KOPT-K1 (cell line): ENCODE measurements around the gene NDP.

Experiments
- H3K27ac ChIP-seq: fragments of 200-600 bp; sonication (generic); 2 replicates; pipeline ENCODE4 v1.5.1; 2016; ENCODE audit warnings: antibody characterized with exemption, mild to moderate bottlenecking, low read depth, low read length; ENCODE audit not compliant: poor library complexity, severe bottlenecking
- H3K36me3 ChIP-seq: fragments of 200-600 bp; sonication (generic); 2 replicates; pipeline ENCODE4 v1.5.1; 2017; ENCODE audit warnings: antibody characterized with exemption, mild to moderate bottlenecking, low read length, moderate library complexity; ENCODE audit not compliant: insufficient read depth
- H3K9me3 ChIP-seq: fragments of 200-600 bp; sonication (generic); 2 replicates; pipeline ENCODE4 v1.5.1; 2017; ENCODE audit warnings: antibody characterized with exemption, low read length, mild to moderate bottlenecking; ENCODE audit not compliant: insufficient read depth, poor library complexity, severe bottlenecking

NDP gene

DNA sequence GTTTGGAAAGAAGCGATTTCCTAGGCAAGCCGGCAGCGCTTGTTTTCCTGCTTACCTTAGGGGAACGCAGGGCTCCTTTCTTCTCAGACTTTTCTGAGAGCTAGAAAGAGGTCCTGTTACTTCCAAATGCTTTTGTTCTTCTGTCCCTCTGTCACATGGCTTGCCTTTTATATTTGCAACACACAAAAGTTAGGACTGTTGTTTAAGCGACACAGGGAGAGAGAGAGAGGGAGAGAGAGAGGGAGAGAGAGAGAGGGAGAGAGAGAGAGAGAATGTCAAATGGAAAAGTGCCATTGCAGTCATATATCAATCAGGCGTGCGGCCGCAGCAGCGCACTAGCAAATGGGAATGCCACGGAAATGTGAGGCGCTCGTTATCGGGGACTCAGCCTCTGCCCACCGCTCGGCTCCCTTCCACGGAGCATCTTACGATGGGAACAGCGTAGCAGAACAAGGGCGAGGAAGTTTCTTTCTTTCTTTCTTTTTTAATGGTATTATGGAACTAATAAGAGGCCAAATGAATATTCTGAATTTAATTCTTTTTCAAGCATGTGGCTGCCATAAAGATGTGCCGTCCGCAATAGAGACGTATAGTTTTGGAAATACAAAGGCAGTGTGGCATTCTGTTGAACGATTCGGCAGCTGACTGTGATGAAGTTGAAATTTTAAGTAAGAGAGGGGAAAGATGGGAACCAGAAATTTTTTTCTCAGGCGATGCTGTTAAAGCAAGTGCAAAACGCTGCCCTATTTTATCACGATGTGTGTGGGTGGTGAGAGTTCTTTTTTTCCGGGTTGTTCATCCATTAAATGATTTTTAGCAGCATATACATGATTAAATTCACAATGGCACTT is at the start of gene NDP:
Gene NDP (minus strand): TSS at position 142 of the 851 bp plus-strand sequence. CDS start 14,745 bp downstream, outside the sequence.
- Histone ChIP-seq H3K9me3 (no peaks in the 10 kb centered on the region), H3K27ac (no peak within 1 kb of the TSS), H3K36me3 (no peaks in the 10 kb centered on the region)

DNA sequence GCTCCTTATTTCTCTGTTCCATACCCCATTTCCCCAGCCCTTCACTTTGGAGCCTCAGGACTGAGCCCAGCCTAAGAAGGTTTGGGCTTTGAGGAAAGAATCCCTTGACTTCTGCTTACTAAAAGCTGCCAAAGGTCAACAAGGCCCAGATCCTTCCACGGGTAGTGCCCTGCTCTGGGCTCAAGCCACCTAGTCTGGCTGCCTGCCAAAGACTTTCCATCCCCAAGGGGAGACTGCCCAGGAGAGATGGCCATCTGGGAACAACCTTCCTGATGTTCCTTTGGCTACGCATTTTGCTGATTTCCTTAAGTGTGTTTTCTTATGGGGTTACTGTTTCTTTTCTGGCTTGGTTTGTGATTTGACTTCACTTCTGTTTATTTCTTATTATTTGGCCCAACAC is 49.8 kb upstream of the NDP start:
- H3K9me3 ChIP-seq = no peaks in the 10 kb centered on the region
- no peaks in the 10 kb centered on the region for H3K36me3 ChIP-seq
- no peak overlapping the region for H3K27ac ChIP-seq

GRCh38 chrX:44020693-44021092 is 47.5 kb upstream of the NDP start:
- no peaks in the 10 kb centered on the region for H3K9me3 ChIP-seq
- H3K27ac ChIP-seq = no peak overlapping the region
- no peaks in the 10 kb centered on the region for H3K36me3 ChIP-seq

DNA sequence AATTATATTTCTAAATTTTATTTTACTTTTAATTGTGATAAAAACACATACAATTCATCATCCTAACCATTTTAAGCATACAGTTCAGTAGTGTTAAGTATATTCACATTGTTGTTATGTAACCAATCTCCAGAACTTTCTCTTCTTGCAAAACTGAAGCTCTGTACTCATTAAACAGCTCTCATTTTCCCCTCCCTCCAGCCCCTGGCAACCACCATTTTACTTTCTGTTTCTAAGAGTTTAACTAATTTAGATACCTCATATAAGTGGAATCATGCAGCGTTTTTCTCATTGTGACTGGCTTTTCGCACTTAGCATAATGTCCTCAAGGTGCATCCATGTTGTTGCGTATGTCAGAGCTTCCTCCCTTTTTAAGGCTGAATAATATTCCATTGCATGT is 46.7 kb upstream of the NDP start:
- Histone ChIP-seq H3K9me3 (no peaks in the 10 kb centered on the region), H3K27ac (no peak overlapping the region), H3K36me3 (no peaks in the 10 kb centered on the region)

DNA sequence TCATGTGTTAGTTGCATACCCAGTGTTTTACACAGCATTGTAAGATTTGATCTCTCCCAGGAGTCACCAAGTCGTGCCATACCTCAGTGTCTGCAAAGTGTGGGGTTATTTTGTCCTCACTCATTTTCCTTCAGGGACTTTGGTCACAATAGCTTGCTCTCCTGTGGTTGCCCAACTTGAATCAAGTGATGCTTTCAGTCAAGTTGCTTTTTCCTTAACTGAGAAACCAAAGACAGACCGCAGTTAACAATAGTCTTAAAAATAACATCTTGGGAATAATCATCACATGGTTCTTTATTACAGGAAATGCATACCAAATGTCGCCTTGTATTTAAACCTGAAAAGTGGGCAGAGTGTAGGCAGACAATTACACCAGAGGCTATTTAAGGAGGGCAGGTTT is 44.5 kb upstream of the NDP start:
- no peaks in the 10 kb centered on the region for H3K9me3 ChIP-seq
- H3K27ac ChIP-seq = no peak overlapping the region
- H3K36me3 ChIP-seq = no peaks in the 10 kb centered on the region

- no peaks in the 10 kb centered on the region for H3K9me3 ChIP-seq
- no peak overlapping the region for H3K27ac ChIP-seq
- H3K36me3 ChIP-seq = no peaks in the 10 kb centered on the region
Observed at GRCh38 chrX:44016906-44017305, 43.7 kb upstream of the NDP start.

DNA sequence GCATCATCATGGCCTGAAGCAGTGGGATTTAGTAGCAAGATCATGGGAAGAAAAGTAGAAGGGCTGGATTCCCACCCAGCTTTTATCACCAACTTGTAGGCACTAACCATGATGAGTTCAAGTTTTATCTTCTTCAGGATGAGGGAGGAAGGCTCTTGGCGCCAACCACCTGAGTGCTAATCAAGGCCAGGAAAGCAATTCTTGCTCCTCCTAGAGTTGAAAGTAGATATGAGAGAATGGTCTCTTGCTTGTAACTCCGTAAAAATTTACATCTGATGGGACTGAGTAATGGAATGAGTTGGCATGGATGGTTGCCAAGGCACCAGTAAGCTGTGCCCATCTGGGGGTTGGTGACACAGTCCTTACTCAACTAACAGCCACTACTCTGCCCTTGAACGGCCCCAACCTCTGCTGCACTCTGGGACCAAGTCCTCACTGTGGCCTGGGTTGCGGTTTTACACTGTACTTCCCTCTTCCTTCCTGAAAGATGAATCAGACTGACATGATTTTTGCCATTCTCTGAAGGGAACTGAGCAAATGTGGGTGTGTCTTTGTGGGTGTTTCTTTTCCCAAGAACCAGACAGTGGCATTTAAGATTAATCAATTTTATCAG is 39.4 kb upstream of the NDP start:
- no peak overlapping the region for H3K27ac ChIP-seq
- no peaks in the 10 kb centered on the region for H3K9me3 ChIP-seq
- H3K36me3 ChIP-seq = no peaks in the 10 kb centered on the region

DNA sequence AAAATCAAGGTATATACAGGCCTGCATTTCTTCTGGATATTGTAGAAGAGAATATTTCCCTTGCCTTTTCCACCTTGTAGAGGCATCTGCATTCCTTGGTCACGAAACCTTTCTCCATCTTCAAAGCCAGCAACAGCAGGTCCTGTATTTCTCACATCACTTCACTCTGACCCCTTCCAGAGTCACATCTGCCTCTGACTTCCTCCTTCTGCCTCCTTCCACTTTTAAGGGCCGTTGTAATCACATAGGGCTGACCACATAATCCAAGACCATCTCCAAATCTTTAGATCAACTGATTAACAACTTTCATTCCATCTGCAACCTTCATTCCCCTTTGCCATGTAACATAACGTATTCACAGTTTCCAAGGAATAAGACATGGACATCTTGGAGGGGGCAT is 38.3 kb upstream of the NDP start:
- Histone ChIP-seq H3K27ac (no peak overlapping the region), H3K36me3 (no peaks in the 10 kb centered on the region), H3K9me3 (no peaks in the 10 kb centered on the region)

- no peaks in the 10 kb centered on the region for H3K36me3 ChIP-seq
- no peak overlapping the region for H3K27ac ChIP-seq
- H3K9me3 ChIP-seq = no peaks in the 10 kb centered on the region
Observed at GRCh38 chrX:44010626-44011025, 37.4 kb upstream of the NDP start.

DNA sequence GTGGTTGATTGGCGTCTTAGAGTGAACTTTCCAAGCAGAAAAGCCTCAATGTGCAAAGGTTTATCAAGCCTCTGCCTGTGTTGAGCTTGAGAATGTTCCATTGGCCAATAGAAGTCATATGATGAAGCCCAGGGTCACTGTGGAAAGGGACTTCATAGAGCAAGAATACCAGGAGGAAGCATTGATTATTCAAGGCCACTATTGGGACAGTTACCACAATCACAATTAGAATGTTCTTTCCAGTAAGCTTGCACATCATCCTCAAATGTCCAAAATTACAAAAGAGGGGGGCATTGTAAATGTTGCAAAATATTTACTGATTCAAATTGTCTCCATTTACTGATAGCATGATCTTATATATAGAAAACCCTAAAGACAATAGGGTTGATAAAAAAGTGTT is 32.9 kb upstream of the NDP start:
- no peaks in the 10 kb centered on the region for H3K36me3 ChIP-seq
- H3K27ac ChIP-seq = no peak overlapping the region

DNA sequence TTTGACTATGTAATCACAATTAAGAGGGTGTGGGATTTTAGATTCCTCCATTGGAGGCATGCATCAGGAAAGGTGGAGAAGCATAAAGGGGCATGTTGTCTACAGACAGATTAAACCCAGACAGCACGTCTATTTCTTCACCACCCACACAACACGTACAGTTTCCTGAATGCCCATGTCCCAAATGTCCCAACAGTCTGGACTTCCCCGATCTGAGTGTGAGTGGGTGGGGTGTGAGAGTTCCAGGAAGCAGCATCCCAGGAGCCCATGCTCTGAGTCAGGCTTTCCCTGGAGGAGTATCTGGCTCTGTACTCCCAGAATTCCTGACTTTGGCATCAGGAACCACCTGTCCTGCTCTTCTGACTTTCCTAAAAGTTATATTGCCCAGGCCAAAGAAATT is 30.8 kb upstream of the NDP start:
- Histone ChIP-seq H3K36me3 (no peaks in the 10 kb centered on the region), H3K27ac (no peak overlapping the region), H3K9me3 (no peaks in the 10 kb centered on the region)

More for the DNA sequence above, 32.9 kb upstream of the NDP start:
- no peaks in the 10 kb centered on the region for H3K9me3 ChIP-seq

DNA sequence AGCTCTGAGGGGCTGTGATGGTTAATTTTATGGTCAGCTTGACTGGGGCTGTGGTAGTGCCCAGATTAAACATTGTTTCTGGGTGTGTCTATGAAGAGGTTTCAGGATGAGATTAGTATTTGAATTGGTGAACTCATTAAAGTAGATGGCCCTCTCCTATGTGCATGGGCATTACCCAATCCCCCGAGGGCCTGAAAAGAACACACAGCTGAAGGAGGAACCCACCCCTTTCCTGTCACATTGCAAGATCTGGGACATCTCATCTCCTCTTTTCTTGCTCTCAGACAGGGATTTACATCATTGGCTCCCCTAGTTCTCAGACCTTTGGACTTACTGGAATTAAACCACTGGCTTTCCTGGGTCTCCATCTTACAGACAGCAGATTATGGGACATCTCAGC is 29.4 kb upstream of the NDP start:
- Histone ChIP-seq H3K9me3 (no peaks in the 10 kb centered on the region), H3K27ac (no peak overlapping the region), H3K36me3 (no peaks in the 10 kb centered on the region)

DNA sequence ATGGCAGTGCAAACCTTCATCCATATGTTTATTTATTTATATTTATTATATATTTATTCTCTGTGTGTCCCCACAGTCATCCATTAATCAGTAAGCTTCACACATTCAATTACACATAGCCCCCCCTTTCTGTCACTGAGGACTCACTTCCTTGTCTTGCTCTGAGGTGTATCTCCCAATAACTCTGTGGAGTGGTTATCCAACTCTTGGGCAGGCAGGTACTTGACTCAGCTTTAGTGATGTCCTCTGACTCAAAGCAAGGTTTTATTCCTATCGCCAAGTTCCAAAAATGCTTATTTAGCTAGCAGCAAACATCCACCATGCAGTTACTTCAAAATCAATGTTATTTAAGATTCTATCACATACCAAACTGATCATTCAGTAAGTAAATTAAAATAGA is 25.2 kb upstream of the NDP start:
- Histone ChIP-seq H3K9me3 (no peaks in the 10 kb centered on the region), H3K36me3 (no peaks in the 10 kb centered on the region), H3K27ac (no peak overlapping the region)

DNA sequence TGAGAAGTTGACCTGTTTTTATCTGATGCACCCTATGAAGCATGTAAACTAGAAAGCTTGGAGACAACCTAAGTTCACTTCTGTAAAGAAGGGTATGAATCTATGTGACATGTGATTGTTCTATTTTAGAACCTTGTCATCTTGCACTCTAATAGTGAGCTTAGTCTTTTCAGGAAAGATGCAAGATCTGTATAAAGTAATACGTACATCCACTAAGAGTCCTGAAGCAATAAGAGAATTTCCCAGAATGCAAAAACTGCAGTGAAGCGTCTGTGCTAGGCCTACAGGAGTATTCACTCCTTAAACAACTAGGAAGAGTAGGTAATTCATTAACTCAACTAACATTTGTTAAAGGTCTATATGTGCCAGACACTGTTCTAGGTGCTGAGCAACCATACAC is 23.3 kb upstream of the NDP start:
- Histone ChIP-seq H3K27ac (no peak overlapping the region), H3K36me3 (no peaks in the 10 kb centered on the region), H3K9me3 (no peaks in the 10 kb centered on the region)

- Histone ChIP-seq H3K36me3 (no peaks in the 10 kb centered on the region), H3K27ac (no peak overlapping the region), H3K9me3 (no peaks in the 10 kb centered on the region)
Observed at GRCh38 chrX:43986083-43986482, 12.9 kb upstream of the NDP start.

DNA sequence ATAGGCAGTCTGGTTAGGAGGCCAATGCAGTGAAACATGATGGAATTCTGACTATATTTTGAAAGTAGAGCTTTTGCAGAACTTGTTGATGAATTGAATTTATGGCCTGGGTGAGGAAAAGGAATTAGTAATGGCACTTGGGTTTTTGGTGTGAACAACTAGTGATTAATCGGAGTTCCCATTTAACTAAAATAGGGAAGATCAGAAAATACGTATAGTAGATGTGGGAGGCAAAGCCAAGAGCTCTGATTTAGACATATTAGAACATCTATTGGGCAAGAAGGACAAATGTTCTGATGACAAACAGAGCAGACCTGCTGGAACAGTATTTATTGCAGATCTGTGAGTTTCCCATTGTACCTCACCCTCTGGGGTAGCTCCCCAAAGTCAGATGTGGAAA is 12.3 kb upstream of the NDP start:
- H3K9me3 ChIP-seq = no peaks in the 10 kb centered on the region
- no peak overlapping the region for H3K27ac ChIP-seq
- H3K36me3 ChIP-seq = no peaks in the 10 kb centered on the region
